ENCODE measurements around the gene WNK4.

Gene WNK4

GRCh38 chr17:42773290-42774035 is 6.9 kb upstream of the WNK4 start, which contains the start of gene VPS25:
VPS25 (plus strand) TSS chr17:42773449; CDS start chr17:42773476, 27 bp downstream.
- DNase-seq = peak; percentile 77 to 81

- no peak for DNase-seq
Observed at GRCh38 chr17:42774066-42774745, 6.2 kb upstream of the WNK4 start.

GRCh38 chr17:42775534-42776098 is 4.8 kb upstream of the WNK4 start:
- peak; percentile 42 to 52 for DNase-seq

GRCh38 chr17:42778570-42778969 is 1.8 kb upstream of the WNK4 start:
- DNase-seq = no peak

GRCh38 chr17:42779304-42779935 is 990 bp upstream of the WNK4 start:
- DNase-seq = no peak

GRCh38 chr17:42780851-42781638 is 635 bp downstream of the WNK4 start:
- no peak for DNase-seq

- no peak for DNase-seq
Observed at GRCh38 chr17:42781639-42782165, 1.3 kb downstream of the WNK4 start.

GRCh38 chr17:42782166-42783061 is 2.0 kb downstream of the WNK4 start:
- DNase-seq = no peak

GRCh38 chr17:42783062-42783790 is 2.8 kb downstream of the WNK4 start:
- no peak for DNase-seq

- no peak for DNase-seq
Observed at GRCh38 chr17:42783791-42784138, 3.4 kb downstream of the WNK4 start.

GRCh38 chr17:42784409-42784808 is 4.0 kb downstream of the WNK4 start:
- no peak for DNase-seq

GRCh38 chr17:42784811-42785592 is 4.6 kb downstream of the WNK4 start:
- DNase-seq = no peak

GRCh38 chr17:42787266-42787665 is 6.9 kb downstream of the WNK4 start:
- no peak for DNase-seq

- DNase-seq = no peak
Observed at GRCh38 chr17:42791948-42792347, 11.5 kb downstream of the WNK4 start.

GRCh38 chr17:42792545-42792944 is 12.1 kb downstream of the WNK4 start:
- DNase-seq = no peak

- no peak for DNase-seq
Observed at GRCh38 chr17:42795061-42795460, 14.7 kb downstream of the WNK4 start.

GRCh38 chr17:42795465-42795864 is 15.1 kb downstream of the WNK4 start:
- no peak for DNase-seq

GRCh38 chr17:42796066-42796758 is 15.8 kb downstream of the WNK4 start:
- no peak for DNase-seq

Measured in AML-193 (cell line).